HG03460 (cell line): ENCODE measurements around the gene AOC1.

Experiments used
- ATAC-seq: cut with Tn5 transposase; IDR thresholded peaks from one replicate; pipeline ENCODE4 v1.9.1; 2021; ENCODE audit not compliant: unreplicated experiment

The AOC1 gene

DNA sequence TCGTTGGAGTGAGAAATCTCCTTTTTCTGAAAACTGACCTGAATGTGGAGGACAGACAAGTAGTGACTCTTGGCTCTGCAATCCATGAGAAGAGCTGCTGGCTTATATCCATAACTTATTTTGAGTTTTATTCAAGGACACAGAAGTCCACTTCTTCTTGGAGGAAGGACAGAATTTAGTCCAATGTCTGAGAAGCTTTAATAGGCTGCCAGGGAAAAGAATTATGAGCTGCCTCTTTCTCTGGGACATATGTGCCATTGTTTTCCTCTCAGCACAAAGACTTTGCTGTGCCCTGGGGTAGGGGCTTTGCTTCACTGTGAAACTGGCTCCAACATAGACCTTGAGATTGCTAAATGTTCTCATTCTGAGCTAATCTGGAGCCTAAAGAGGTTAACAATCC, 20.5 kb upstream of the AOC1 start:
- ATAC-seq, result no peak

GRCh38 chr7:150835019-150835418, 17.3 kb upstream of the AOC1 start:
- ATAC-seq, result no peak

GRCh38 chr7:150835702-150836280, 16.5 kb upstream of the AOC1 start:
- no peak for ATAC-seq

DNA sequence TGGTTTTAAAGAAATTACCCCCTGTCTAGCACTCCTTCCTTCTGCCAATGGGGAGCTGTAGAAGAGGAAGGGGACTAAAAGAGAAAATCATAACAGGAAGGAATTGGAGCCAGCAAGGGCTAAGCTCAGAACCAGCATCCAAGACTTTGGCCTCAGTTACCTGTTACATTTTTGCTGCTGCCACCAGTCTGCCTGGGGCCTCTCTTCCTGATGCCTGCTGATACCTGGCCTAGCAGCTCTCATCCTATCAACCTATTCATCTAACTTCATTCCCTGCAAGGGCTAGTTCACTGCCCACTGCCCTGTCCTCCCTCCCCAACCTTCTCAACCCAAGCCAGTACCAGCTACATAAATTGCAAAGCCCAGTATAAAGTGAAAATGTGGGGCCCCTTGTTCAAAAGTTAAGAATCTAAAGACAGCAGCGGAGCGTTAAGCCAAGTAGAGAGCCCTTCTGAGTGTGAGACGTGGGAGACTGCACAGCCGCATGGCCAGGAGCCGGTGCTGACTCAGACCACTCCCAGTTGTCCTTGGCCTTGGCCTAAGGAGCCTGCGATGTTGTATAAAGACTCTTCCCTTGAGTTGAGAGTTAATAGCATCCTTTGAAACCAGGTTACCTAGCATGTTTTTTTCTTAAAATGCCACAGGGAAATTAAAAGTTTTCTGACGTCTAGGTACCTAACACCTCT, 13.2 kb upstream of the AOC1 start:
- no peak for ATAC-seq

GRCh38 chr7:150842018-150842417, 10.3 kb upstream of the AOC1 start:
- ATAC-seq, result no peak

GRCh38 chr7:150842716-150843115, 9.6 kb upstream of the AOC1 start:
- no peak for ATAC-seq

DNA sequence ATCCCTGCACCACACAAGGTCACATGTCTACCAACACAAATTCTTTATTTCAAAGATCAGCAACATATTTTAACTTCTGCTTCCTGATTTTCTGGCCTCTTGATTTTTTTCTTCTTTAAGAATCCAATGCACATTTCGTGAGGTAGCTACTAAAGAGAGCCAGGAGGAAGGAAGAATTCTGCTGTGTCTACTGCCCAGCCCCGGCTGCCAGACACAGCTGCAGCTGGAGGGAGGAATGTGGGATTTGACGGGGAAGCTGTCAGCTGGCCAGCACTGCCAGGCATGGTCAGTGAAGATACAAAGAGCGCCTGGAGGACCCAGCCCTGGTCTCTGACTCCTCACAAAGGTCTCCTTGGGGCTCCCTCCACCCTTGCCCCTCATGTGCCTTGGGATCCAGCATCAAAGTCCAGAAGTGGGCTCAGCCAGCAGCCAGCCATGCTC, 6.9 kb upstream of the AOC1 start:
- no peak for ATAC-seq

DNA sequence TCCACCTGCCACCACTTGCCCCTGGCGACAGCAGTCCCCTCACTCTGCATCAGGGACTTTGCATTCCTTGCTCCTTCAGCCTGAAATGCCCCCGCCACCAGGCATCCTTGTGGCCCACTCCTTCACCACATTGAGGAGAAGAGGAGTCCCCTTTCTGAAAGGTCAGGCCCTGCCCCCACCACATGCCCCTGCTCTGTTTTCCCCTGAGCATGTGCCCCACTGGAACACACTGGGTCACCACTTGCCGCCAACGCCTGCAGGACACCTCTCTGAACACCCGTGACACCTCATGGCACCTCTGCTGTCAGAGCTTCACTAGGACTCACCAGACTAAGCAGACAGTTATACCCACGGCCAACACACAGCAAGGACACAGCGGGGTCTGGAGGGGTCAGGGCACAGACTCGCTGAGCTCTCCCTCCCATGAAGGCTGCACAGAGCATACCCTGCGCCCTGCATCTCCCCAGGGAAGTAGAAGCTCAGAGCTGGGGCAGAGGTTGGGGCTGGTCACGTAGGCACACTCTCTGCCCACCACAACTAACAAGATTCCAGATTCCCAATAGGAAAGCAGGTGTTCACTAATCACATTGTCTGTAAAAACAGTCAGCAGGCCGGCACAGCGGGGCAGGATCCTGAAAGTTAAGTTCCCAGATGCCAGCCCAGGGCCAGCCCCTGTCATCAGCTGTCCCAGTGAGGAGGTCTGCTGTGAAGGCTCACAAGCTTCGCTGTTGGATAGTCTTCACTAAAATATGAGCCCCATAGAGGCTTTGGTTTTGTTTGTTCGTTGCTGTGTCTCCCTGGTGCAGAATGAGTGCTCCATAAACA, 5.8 kb upstream of the AOC1 start:
- ATAC-seq, result no peak

DNA sequence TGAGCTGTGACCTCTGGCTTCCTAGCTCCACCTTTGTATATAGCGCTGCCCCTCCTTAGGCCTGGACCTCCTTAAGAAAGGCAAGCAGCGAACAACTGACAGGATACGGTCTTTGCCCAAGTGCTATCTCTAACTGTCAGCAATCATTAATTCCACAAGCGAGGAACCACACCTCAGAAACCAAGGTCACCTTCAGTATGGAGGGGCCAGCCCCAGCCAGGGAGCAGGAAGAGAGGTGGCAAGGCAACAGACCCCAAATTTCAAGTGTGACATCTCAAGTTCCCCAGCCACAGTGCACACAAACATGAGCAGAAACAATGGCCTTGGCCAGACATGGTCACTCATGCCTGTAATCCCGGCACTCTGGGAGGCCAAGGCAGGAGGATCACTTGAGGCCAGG, 4.8 kb upstream of the AOC1 start:
- no peak for ATAC-seq

DNA sequence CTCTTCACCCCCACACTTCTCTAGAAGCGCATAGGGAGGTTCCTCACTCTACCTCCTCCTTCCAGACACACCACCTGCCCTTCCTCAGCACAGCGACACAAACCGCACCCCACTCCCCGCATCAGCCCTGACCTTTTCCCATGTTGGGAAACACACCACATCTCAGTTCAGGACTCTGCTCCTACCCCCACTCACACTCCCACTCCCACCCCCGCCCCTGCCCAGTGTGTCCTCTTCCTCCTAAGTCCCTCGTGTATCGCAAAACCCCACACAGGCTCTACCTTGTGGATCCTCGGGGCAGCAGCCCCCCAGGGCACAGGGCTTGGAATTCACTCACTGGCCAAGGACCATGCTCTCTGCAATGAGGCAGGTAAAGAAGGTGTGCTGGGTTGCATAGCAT, 4.2 kb upstream of the AOC1 start:
- no peak for ATAC-seq

DNA sequence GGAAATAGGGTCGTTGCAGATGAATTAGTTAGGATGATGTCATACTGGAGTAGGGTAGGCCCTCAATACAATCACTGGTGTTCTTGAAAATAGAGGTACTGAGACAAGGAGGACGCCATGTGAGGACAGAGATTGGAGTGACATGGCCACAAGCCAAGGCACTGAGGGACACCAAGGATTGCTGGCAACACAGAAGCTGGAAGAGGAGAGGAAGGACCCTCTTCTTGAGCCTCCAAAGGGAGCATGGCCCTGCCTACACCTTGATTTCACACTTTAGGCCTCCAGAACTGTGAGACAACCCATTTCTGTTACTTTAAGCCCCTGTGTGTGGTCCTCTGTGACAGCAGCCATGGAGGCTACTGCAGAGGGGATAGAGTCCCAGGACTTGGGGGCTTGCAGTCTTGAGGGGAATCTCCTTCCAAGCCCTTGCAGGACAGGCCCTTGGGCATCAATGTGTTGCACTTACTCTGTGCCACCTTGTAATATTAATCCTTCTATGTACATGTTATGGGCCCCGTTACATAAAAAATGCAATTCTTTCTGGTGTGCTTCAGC, 3.7 kb upstream of the AOC1 start:
- no peak for ATAC-seq

GRCh38 chr7:150849204-150849775, 3.0 kb upstream of the AOC1 start:
- no peak for ATAC-seq

DNA sequence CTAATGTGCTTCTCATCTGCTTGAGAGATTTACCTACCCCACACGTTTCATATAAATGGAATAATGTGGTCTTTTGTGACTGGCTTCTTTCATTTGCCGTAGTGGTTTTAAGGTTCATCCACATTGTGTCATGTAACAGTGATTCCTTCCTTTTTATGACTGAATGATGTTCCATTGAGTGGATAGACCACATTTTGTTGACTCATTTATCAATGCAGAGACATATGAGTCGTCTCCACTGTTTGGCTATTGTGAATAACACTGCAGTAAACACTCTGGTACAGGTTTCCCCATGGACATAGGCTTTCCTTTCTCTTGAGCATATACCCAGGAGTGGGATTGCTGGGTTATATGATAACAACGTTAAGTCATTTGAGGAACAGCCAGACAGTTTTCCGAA, 2.0 kb upstream of the AOC1 start:
- no peak for ATAC-seq

- ATAC-seq, result no peak
Measured at GRCh38 chr7:150851492-150852370, 586 bp upstream of the AOC1 start.

GRCh38 chr7:150854066-150855000, 2.0 kb downstream of the AOC1 start:
- no peak for ATAC-seq

- no peak for ATAC-seq
Measured at GRCh38 chr7:150855046-150855445, 2.7 kb downstream of the AOC1 start.

- no peak for ATAC-seq
Measured at GRCh38 chr7:150855476-150856302, 3.4 kb downstream of the AOC1 start.
